Measurements from ENCODE around the gene RADX. TPM values are rescaled to one million over a fixed set of nuclear protein-coding genes. Genes with fewer than 3 reads are reported as not detected.

Gene RADX
- total and polyA plus RNA-seq, 2 of the 13 experiments (the other 11 are each of a cell fraction or from before 2014, with no cell fraction given): 1.1 to 2.7 TPM

GRCh38 chrX:106716004-106716403 is 104.2 kb downstream of the RADX start (continued):
- no peak for TF ChIP-seq NFIB (CRISPR knock-in tag; IDR thresholded peaks at IDR 0.05; ENCODE audit: borderline replicate concordance)
- no peak for TF ChIP-seq MTERF4 (CRISPR knock-in tag; IDR thresholded peaks at IDR 0.05)
- TF ChIP-seq SOX6 (IDR thresholded peaks at IDR 0.05): no peak
- peak; percentile 80 for TF ChIP-seq SOX6 (CRISPR knock-in tag; IDR thresholded peaks at IDR 0.05)
- 0 out of 2 replicates have a peak, but pooled peaks have one; percentile 20 for TF ChIP-seq ISL2 (CRISPR knock-in tag; IDR thresholded peaks at IDR 0.05)
- TF ChIP-seq FOSL2 (CRISPR knock-in tag; IDR thresholded peaks at IDR 0.05): 0 out of 2 replicates have a peak, but pooled peaks have one; percentile 46
- TF ChIP-seq MIXL1 (CRISPR knock-in tag; IDR thresholded peaks at IDR 0.05): no peak
- TF ChIP-seq GTF3A (CRISPR knock-in tag; conservative IDR thresholded peaks at IDR 0.05): no peak
- no peak for TF ChIP-seq ZNF800 (CRISPR knock-in tag; IDR thresholded peaks at IDR 0.05)
- TF ChIP-seq IRF9 (CRISPR knock-in tag; IDR thresholded peaks at IDR 0.05; ENCODE audit: borderline replicate concordance): no peak
- TF ChIP-seq EP300 (IDR thresholded peaks at IDR 0.05; ENCODE audit: low read depth in 2 of 2, low read length in 2 of 2): peak in 1 of 2 experiments; percentile 59; a peak in 1 of 4 replicates
- peak; percentile 18; the same call in 1 of the 2 replicates for TF ChIP-seq EP300 (CRISPR knock-in tag; IDR thresholded peaks at IDR 0.05; ENCODE audit: borderline replicate concordance)
- 0 out of 2 replicates have a peak, but pooled peaks have one; percentile 19 for TF ChIP-seq THAP11 (CRISPR knock-in tag; IDR thresholded peaks at IDR 0.05)
- peak; percentile 40; the same call in 1 of the 2 replicates for TF ChIP-seq TBX2 (CRISPR knock-in tag; IDR thresholded peaks at IDR 0.05; ENCODE audit: borderline replicate concordance)
- TF ChIP-seq ATF3 (CRISPR knock-in tag; IDR thresholded peaks at IDR 0.05): no peak
- peak; percentile 93 for TF ChIP-seq TEAD3 (CRISPR knock-in tag; optimal IDR thresholded peaks at IDR 0.05; ENCODE audit: borderline replicate concordance)
- TF ChIP-seq ASH2L (IDR thresholded peaks at IDR 0.05; ENCODE audit: insufficient read length, low read depth, low read length): peak; percentile 67
- TF ChIP-seq REPIN1 (CRISPR knock-in tag; IDR thresholded peaks at IDR 0.05; ENCODE audit: borderline replicate concordance, low read depth): no peak
- no peak for TF ChIP-seq PLRG1 (conservative IDR thresholded peaks at IDR 0.05)
- TF ChIP-seq ETV6 (CRISPR knock-in tag; conservative IDR thresholded peaks at IDR 0.05): no peak
- TF ChIP-seq RBM39 (IDR thresholded peaks at IDR 0.05; ENCODE audit: low read depth, low read length, poor library complexity, severe bottlenecking): no peak
- TF ChIP-seq ZNF12 (CRISPR knock-in tag; IDR thresholded peaks at IDR 0.05): 0 out of 2 replicates have a peak, but pooled peaks have one; percentile 17
- TF ChIP-seq ZXDC (CRISPR knock-in tag; IDR thresholded peaks at IDR 0.05): no peak
- TF ChIP-seq ZNF335 (CRISPR knock-in tag; IDR thresholded peaks at IDR 0.05): no peak
- TF ChIP-seq LCORL (IDR thresholded peaks at IDR 0.05): peak; percentile 29
- no peak for TF ChIP-seq LCORL (CRISPR knock-in tag; IDR thresholded peaks at IDR 0.05)
